HG03139 (cell line): ENCODE measurements around the gene SLFNL1.

ENCODE experiments used
- ATAC-seq: cut with Tn5 transposase; IDR thresholded peaks from one replicate; pipeline ENCODE4 v1.9.1; 2021; ENCODE audit not compliant: unreplicated experiment

The SLFNL1 gene

GRCh38 chr1:41021526-41022308, at the start of gene SLFNL1:
SLFNL1 (minus strand) TSS chr1:41021725; CDS start chr1:41020660, 1,065 bp downstream.
- ATAC-seq: no peak

- no peak for ATAC-seq
Measured at GRCh38 chr1:41056907-41057306, 35.4 kb upstream of the SLFNL1 start.

GRCh38 chr1:41053316-41053715, 31.8 kb upstream of the SLFNL1 start:
- ATAC-seq: no peak

GRCh38 chr1:41051022-41051421, 29.5 kb upstream of the SLFNL1 start:
- ATAC-seq: no peak

GRCh38 chr1:41048540-41048939, 27.0 kb upstream of the SLFNL1 start:
- ATAC-seq: no peak

- ATAC-seq: no peak
Measured at GRCh38 chr1:41046347-41046775, 24.8 kb upstream of the SLFNL1 start.

GRCh38 chr1:41045740-41046139, 24.2 kb upstream of the SLFNL1 start:
- no peak for ATAC-seq

DNA sequence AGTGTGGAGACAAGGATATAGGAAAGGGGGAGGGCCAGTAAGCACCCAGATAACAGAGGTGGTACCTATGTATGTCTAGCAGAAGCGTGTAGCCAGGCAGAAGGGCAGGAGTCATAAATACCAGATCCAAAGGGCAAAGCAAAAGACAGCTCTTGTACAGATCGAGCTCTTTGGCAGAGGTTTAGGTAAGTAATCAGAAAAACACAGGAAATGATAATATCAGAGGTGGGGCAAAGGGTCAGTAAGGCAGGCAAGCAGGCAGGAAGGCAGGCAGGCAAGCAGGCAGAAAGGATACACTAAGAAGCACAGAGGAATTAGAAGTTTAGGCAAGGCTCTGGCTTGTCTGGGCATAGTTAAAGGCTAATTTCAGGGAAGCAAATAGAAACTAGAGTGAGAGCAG, 22.7 kb upstream of the SLFNL1 start:
- no peak for ATAC-seq

DNA sequence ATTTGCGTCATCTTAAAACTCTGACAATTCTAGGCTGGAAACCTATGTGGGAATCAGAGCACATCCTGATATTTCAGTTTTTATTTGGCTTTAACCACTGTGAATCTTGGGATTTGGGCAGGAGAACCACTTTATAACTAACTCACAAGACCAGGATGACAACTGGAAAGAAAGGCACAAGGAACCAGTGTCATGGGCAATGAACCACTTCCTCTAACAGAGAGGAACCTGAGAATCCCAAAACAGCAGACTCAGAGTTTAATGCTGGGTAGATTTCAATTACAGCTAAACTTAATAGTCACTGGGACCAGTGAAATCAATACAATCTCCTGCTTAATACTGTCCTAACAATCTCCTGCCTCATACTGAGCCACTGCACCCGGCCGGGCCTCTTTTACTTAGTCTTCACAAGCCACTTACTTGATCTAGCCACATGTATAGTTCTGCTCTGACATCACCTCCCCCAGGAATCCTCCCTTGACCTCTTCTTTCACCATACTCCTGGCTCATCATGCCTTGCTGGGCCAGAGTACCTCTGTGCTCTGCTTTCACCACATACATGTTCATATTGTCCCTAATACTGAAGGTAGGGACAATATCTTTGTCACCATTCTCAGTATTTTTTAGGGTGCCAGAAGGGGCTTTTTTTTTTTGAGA, 20.2 kb upstream of the SLFNL1 start:
- ATAC-seq: no peak

- no peak for ATAC-seq
Measured at GRCh38 chr1:41038110-41038509, 16.6 kb upstream of the SLFNL1 start.

- no peak for ATAC-seq
Measured at GRCh38 chr1:41037116-41037903, 15.8 kb upstream of the SLFNL1 start.

- no peak for ATAC-seq
Measured at GRCh38 chr1:41033272-41033671, 11.7 kb upstream of the SLFNL1 start.

GRCh38 chr1:41032147-41032546, 10.6 kb upstream of the SLFNL1 start:
- no peak for ATAC-seq

DNA sequence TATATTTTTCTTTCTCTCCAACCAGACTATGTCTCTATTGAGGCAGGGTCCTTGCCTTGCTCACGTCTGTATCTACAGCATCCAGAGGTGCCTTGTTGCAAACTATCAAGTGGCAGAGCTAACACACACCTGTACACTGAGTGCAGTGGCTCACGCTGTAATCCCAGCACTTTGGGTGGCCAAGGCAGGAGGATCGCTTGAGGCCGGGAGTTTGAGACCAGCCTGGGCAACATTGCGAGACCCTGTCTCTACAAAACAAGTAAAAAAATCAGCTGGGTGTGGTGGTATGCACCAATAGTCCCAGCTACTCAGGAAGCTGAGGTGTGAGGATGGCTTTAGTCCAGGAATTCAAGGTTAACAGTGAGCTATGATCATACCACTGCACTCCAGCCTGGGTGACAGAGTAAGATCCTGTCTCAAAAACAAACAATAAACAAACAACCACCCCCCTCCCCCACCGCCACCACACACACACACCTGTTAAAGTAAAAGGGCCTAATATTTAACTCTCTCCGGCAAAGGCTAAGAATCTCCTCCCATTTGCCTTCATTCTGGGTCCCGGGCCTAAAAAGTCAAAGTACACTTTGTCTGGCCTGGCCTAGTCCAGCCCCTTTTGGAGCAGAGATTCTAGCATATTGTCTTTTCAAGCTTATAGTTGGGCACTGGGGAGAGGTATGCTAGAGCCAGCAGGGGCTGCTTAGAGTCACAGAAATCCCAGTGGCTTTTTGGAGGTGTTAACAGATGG, 9.5 kb upstream of the SLFNL1 start:
- no peak for ATAC-seq

DNA sequence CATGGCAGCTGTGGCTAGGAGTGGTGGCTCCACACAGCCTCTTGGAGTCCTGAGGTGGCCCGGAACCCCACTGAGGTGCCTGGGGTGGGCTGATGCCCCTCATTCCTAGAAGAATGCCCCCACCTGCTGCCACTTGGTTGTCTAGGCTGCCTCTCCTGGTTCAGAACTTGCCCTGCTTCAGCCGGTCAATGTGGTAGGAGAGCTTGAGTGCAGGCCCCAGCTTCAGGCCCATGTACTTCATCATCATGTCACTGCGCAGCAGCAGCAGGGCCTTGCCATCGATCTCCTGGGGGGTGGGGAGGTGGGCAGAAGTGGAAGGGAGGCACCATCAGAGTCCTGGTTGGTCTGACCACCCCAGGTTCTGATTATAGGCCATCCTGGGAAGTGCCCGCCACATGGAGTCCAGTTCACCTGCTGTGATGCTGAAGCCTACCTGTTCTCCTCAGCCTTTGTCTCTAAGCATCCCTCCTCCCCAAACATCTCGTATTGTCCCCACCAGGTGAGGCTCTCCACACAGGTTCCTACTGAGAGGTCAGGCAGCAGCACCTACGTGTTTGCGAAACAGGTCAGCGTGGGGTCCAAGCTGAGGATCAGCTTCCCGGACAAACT, 6.6 kb upstream of the SLFNL1 start:
- no peak for ATAC-seq

GRCh38 chr1:41025979-41026819, 4.7 kb upstream of the SLFNL1 start:
- no peak for ATAC-seq

- no peak for ATAC-seq
Measured at GRCh38 chr1:41024953-41025352, 3.4 kb upstream of the SLFNL1 start.

DNA sequence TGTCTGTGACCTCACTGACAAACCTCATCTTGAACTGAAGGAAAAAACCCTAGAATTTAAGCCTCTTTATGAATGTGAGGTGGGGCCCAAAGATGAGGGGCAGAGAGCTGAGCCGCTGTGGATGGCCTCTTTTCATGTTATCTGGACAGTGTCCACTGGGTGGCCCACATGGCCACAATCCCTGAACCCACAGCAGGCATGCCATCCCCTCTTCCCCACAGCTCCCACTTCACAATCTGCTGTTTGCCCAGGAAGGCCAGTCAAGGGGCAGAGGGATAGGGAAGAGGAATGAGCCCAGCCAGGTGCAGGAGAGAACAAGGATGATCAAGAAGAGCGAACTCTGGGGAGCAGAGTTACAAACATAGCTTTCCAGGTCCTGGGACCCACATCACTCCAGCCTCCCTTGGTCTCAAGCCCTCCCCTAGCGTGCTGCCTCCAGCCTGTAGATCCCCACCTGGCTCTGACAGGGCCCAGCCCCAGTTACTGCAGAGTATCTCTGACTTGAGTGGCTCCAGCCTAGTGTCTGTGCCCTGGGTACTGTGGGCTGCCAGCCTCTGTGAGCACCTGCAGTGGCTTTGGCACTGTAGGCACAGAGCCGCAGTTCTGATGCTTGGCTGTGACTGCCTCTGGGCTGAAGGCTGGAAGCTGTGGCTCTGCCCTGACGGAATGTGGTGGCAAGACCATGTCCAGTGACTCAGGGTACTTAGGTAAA, 1.9 kb upstream of the SLFNL1 start:
- no peak for ATAC-seq

DNA sequence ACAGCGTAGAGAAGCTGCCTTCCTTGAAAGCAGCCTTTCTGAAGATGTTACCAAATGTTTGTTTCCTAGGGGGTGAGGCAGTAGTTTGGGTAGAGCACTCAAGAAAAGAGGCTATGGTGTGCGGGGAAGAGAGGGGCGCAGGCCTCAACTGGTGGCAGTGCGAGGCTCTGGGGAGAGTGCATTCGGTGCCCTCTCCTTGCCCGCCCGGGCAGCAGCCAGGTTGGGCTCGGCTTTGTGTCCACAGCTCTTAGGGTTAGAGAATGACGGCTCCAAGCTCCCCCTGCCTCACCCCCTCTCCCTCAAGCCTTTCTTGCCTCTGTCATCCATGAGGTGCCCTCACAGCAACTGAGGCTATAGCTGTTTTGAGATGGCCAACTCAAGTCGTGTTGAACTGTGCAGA, 899 bp upstream of the SLFNL1 start:
- ATAC-seq: no peak
